Endodermal cell (in vitro differentiated cells): ENCODE data around the gene CLIC6. TPM values are rescaled to one million over a fixed set of nuclear protein-coding genes. Genes with fewer than 3 reads are reported as not detected.

Experiments
- DNase-seq: peaks from one replicate; pipeline ENCODE4 v3.0.0-alpha.2; 2017
- H3K27ac ChIP-seq: 2 replicates; pipeline ENCODE4 v1.5.1; 2013; ENCODE audit warnings: mild to moderate bottlenecking, low read depth, low read length, moderate library complexity
- H3K27me3 ChIP-seq: 2 replicates; pipeline ENCODE4 v1.6.1; 2013; ENCODE audit warnings: mild to moderate bottlenecking, low read length, moderate library complexity; ENCODE audit not compliant: insufficient read depth, control insufficient read depth, poor library complexity, severe bottlenecking
- H3K36me3 ChIP-seq: 2 replicates; pipeline ENCODE4 v1.7.0; 2013; ENCODE audit warnings: mild to moderate bottlenecking, low read length, moderate library complexity; ENCODE audit not compliant: control insufficient read depth, insufficient read depth
- H3K4me1 ChIP-seq: one replicate; pipeline ENCODE4 v1.7.0; 2013; ENCODE audit warnings: low read length; ENCODE audit not compliant: control insufficient read depth, insufficient read depth
- H3K4me3 ChIP-seq: 2 replicates; pipeline ENCODE4 v1.5.1; 2013; ENCODE audit warnings: mild to moderate bottlenecking, low read length, moderate library complexity
- H3K9ac ChIP-seq: 2 replicates; pipeline ENCODE4 v1.6.1; 2013; ENCODE audit warnings: mild to moderate bottlenecking, low read length, moderate library complexity; ENCODE audit not compliant: poor library complexity, severe bottlenecking; ENCODE audit errors: extremely low read depth
- H3K9me3 ChIP-seq: 2 replicates; pipeline ENCODE4 v1.6.1; 2013; ENCODE audit warnings: mild to moderate bottlenecking, low read length, moderate library complexity; ENCODE audit not compliant: control insufficient read depth
- H3K27ac Mint-ChIP-seq: 2 replicates; pipeline ENCODE4 v1.8.0; 2020; ENCODE audit warnings: mixed read lengths
- H3K27me3 Mint-ChIP-seq: 2 replicates; pipeline ENCODE4 v1.8.0; 2021; ENCODE audit warnings: mild to moderate bottlenecking, mixed read lengths; ENCODE audit not compliant: insufficient read depth
- H3K36me3 Mint-ChIP-seq: 2 replicates; pipeline ENCODE4 v1.8.0; 2020; ENCODE audit warnings: low read depth, mixed read lengths
- H3K4me1 Mint-ChIP-seq: 2 replicates; pipeline ENCODE4 v1.8.0; 2020; ENCODE audit warnings: mixed read lengths
- H3K4me3 Mint-ChIP-seq: 2 replicates; pipeline ENCODE4 v1.8.0; 2020; ENCODE audit warnings: mild to moderate bottlenecking, moderate library complexity, mixed read lengths
- H3K9me3 Mint-ChIP-seq: 2 replicates; pipeline ENCODE4 v1.8.0; 2020; ENCODE audit warnings: mild to moderate bottlenecking, mixed read lengths
- CTCF ChIP-seq: fragments of 200-600 bp; sonication (generic); conservative IDR thresholded peaks from 2 replicates; pipeline ENCODE4 v1.5.0; 2021; ENCODE audit warnings: antibody characterized with exemption, mild to moderate bottlenecking
- WGBS, 2 experiments: methylation state at CpG; one replicate each; pipeline versions ENCODE4 v1.1.5 to v1.1.7; 2013; ENCODE audit warnings: missing lambda C conversion rate in 2 of 2, mixed read lengths in 1 of 2; ENCODE audit not compliant: insufficient coverage in 1 of 2, insufficient read length in 1 of 2; 5-methylcytosine and 5-hydroxymethylcytosine counted together
- total RNA-seq, 2 donors: library from RNA; stranded (reverse); fragmentation: NEBNext Ultra II Directional in 1 of 2; extraction: Animal tissue kit (Norgen Biotek cat#: 25700) in 1 of 2; gene quantifications; 2 replicates in 1 of 2; 3 replicates in 1 of 2; pipeline ENCODE4 v1.2.1, GENCODE V29; 2021

CLIC6 gene
- total RNA-seq, 2 donors from 2014 or later: 1.7 to 2.4 TPM

- Mint-ChIP-seq H3K4me3 (no peak overlapping the region), H3K27ac (no peak overlapping the region), H3K36me3 (no peaks in the 10 kb centered on the region), H3K9me3 (no peaks in the 10 kb centered on the region), H3K27me3 (peaks cover 65% of the 10 kb centered on the region), H3K4me1 (peaks cover 3% of the 10 kb centered on the region)
- TF ChIP-seq CTCF: no peak
- Histone ChIP-seq H3K4me1 (no peaks in the 10 kb centered on the region), H3K36me3 (no peaks in the 10 kb centered on the region), H3K27me3 (peaks cover 65% of the 10 kb centered on the region), H3K9ac (no peak overlapping the region), H3K27ac (no peak overlapping the region), H3K4me3 (no peak overlapping the region), H3K9me3 (no peaks in the 10 kb centered on the region)
- DNase-seq: no peak
- 88 to 93% methylated on average over 3 to 4 of the region's 4 CpGs for whole genome bisulfite sequencing, 2 experiments
These were observed 3.1 kb downstream of the CLIC6 start for GRCh38 chr21:34671891-34672290.

- H3K27ac ChIP-seq: no peak overlapping the region
- H3K4me1 Mint-ChIP-seq: peaks cover 3% of the 10 kb centered on the region
- DNase-seq: no peak
- H3K9me3 Mint-ChIP-seq: no peaks in the 10 kb centered on the region
- H3K4me3 Mint-ChIP-seq: no peak overlapping the region
- H3K36me3 Mint-ChIP-seq: no peaks in the 10 kb centered on the region
- H3K27me3 Mint-ChIP-seq: peaks cover 57% of the 10 kb centered on the region
- WGBS, 2 experiments: 97 to 100% methylated on average over 2 to 3 of the region's 3 CpGs
- H3K27ac Mint-ChIP-seq: no peak overlapping the region
- H3K9ac ChIP-seq: no peak overlapping the region
- peaks cover 54% of the 10 kb centered on the region for H3K27me3 ChIP-seq
- TF ChIP-seq CTCF: no peak
- H3K4me3 ChIP-seq: no peak overlapping the region
- no peaks in the 10 kb centered on the region for H3K9me3 ChIP-seq
- no peaks in the 10 kb centered on the region for H3K36me3 ChIP-seq
- H3K4me1 ChIP-seq: no peaks in the 10 kb centered on the region
These were observed 4.2 kb downstream of the CLIC6 start for GRCh38 chr21:34673006-34673405.

GRCh38 chr21:34674468-34674867 lies 5.7 kb downstream of the CLIC6 start:
- Mint-ChIP-seq H3K9me3 (peaks cover 7% of the 10 kb centered on the region), H3K27ac (no peak overlapping the region), H3K27me3 (peaks cover 42% of the 10 kb centered on the region), H3K4me3 (no peak overlapping the region), H3K4me1 (peaks cover 3% of the 10 kb centered on the region), H3K36me3 (no peaks in the 10 kb centered on the region)
- Histone ChIP-seq H3K4me1 (no peaks in the 10 kb centered on the region), H3K27ac (no peak overlapping the region), H3K9ac (no peak overlapping the region), H3K36me3 (no peaks in the 10 kb centered on the region), H3K27me3 (peaks cover 39% of the 10 kb centered on the region), H3K4me3 (no peak overlapping the region), H3K9me3 (peaks cover 3% of the 10 kb centered on the region)
- TF ChIP-seq CTCF: no peak
- DNase-seq: no peak
